Measurements from ENCODE around the gene STATH.

DNA sequence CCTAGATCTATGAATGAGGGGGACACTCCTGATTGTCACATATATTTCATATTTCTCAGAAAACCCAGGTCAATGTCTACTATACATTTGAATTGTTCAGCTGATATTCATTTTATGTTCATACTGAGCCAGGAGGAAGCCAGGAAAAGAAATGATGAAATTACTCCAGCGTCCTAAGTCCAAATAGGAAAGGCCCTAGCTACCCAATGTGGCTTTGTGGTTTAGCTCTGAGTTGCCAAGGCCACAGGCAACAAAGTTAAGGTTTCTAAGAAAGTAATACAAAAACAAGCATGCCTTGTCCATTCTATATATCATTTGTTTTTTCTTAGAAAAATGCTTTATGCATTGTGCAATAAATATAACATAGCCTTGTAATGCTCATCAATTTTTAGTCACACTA, 25.7 kb upstream of the STATH start:
- TF ChIP-seq POLR2A (IDR thresholded peaks at IDR 0.05): no peak
- TF ChIP-seq, protein P1, sequence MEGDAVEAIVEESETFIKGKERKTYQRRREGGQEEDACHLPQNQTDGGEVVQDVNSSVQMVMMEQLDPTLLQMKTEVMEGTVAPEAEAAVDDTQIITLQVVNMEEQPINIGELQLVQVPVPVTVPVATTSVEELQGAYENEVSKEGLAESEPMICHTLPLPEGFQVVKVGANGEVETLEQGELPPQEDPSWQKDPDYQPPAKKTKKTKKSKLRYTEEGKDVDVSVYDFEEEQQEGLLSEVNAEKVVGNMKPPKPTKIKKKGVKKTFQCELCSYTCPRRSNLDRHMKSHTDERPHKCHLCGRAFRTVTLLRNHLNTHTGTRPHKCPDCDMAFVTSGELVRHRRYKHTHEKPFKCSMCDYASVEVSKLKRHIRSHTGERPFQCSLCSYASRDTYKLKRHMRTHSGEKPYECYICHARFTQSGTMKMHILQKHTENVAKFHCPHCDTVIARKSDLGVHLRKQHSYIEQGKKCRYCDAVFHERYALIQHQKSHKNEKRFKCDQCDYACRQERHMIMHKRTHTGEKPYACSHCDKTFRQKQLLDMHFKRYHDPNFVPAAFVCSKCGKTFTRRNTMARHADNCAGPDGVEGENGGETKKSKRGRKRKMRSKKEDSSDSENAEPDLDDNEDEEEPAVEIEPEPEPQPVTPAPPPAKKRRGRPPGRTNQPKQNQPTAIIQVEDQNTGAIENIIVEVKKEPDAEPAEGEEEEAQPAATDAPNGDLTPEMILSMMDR (IDR thresholded peaks at IDR 0.05): no peak

Measured in prostate gland (tissue), 2 donors.